ENCODE data around the gene IL1R2. TPM values are rescaled to one million over a fixed set of nuclear protein-coding genes. Genes with fewer than 3 reads are reported as not detected.

The IL1R2 gene
- total and polyA plus RNA-seq, 2 of the 8 experiments (the other 6 are each of a cell fraction or from before 2014, with no cell fraction given), result 0.06 TPM; not detected in 1

DNA sequence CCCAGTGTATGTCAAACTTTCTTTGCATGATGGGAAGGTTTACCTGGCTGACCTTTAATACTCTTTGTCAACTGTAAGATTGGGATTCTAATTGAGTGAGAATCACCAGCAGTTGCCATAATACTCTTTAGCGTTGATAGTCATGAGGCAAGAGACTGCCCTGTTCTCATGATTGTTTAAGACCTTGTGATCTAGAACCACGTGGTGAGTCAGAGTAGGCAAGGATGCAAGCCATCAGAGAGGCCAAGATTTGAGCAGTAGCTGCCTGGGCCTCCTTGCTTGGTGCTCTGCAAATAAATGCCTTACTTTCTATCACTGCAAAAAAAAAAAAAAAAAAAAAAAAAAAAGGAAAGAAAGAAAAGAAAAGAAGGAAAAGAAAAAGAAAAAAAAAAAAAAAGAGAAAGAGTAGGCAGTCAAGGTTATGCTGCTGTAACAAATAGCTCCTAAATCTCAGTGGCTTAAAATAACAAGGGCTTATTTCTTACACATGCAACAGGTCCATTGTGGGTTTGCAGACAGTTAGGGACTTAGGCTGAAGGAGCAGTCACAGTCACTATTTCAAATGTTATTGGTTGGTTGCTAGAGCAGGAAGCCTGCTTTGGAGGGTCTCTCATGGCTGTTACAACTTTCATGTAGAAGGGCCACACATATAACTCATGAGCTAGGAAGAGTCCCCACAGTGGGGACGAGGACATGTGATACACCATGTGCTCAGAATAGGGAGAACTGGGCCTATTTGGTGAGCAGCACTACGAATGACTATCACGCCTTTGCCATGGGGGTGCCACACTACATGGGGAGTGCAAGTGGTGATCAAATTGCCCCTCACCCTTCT, 21.7 kb downstream of the IL1R2 start:
- H2AFZ ChIP-seq (ENCODE audit: low read length), result no peak overlapping the region
- ChIA-PET CTCF (ENCODE audit: partially characterized antibody) (interaction anchor here (0.7 to 2.2 kb wide), 5 partner anchors 7 to 153 kb away, joined by 3 to 8 read pairs (median 4); no protein-coding TSS in a partner anchor), POLR2A (ENCODE audit: partially characterized antibody) (no interaction called here)
- no peak overlapping the region for H4K8ac ChIP-seq (ENCODE audit: extremely low read depth, insufficient read depth, low read length)
- H3K4me3 ChIP-seq (ENCODE audit: extremely low read depth in 1 of 4, insufficient read depth in 2 of 4, low read depth in 3 of 4, low read length in 4 of 4), result no peak overlapping the region
- H2BK15ac ChIP-seq (ENCODE audit: low read length), result no peak overlapping the region
- no peak overlapping the region for H2BK12ac ChIP-seq (ENCODE audit: low read depth, low read length)
- no peaks in the 10 kb centered on the region; a peak in 1 of 7 replicates for H3K27me3 ChIP-seq (replicated peaks in 1 of 4; ENCODE audit: control insufficient read depth in 3 of 4, extremely low read depth in 1 of 4, insufficient read depth in 3 of 4, low read length in 3 of 4)
- FAIRE-seq (no peak), DNase-seq (ENCODE audit: low read depth in 1 of 2, low spot score in 2 of 2) (no peak)
- no peaks in the 10 kb centered on the region for H3K9me3 ChIP-seq (ENCODE audit: insufficient read depth in 2 of 2, low read depth in 1 of 2, low read length in 1 of 2)
- no peak overlapping the region for H3K14ac ChIP-seq (ENCODE audit: insufficient read length)
- H3K79me1 ChIP-seq (ENCODE audit: low read depth, low read length), result no peaks in the 10 kb centered on the region
- 92% methylated on average over 5 of the region's 5 CpGs; no CpG with 5 or more reads in 1 of the 2 experiments for WGBS, 2 experiments (ENCODE audit: extremely low coverage in 1 of 2, insufficient coverage in 1 of 2, insufficient read length in 1 of 2, insufficient replicate concordance in 2 of 2, low coverage in 1 of 2, low lambda C conversion rate in 2 of 2, missing lambda C conversion rate in 1 of 2)
- H2BK5ac ChIP-seq (ENCODE audit: low read depth, low read length), result no peak overlapping the region
- H3K36me3 ChIP-seq (ENCODE audit: control insufficient read depth in 2 of 4, insufficient read depth in 4 of 4, low read length in 3 of 4), result no peaks in the 10 kb centered on the region
- no peak overlapping the region for H3K4ac ChIP-seq (replicated peaks; ENCODE audit: insufficient read length, low read depth, low read length)
- no peak overlapping the region for H2BK20ac ChIP-seq (ENCODE audit: low read length)
- H3K79me2 ChIP-seq (ENCODE audit: control insufficient read depth in 1 of 2, insufficient read depth in 2 of 2, low read length in 2 of 2), result no peaks in the 10 kb centered on the region
- H3K56ac ChIP-seq (replicated peaks; ENCODE audit: insufficient read length, low read depth, low read length), result no peak overlapping the region
- TF ChIP-seq SIX5 (IDR thresholded peaks at IDR 0.05; ENCODE audit: low read depth, low read length), result no peak
- no peak for TF ChIP-seq HDAC6 (IDR thresholded peaks at IDR 0.05; ENCODE audit: low read depth, low read length)
- TF ChIP-seq CEBPB (IDR thresholded peaks at IDR 0.05; ENCODE audit: low read depth, low read length), result no peak
- no peak for TF ChIP-seq SIN3A (conservative IDR thresholded peaks at IDR 0.05 in 1 of 2, IDR thresholded peaks at IDR 0.05 in 1 of 2; ENCODE audit: low read depth in 1 of 2, low read length in 2 of 2)
- H3K9ac ChIP-seq (replicated peaks in 1 of 4; ENCODE audit: extremely low read depth in 1 of 4, low read depth in 3 of 4, low read length in 3 of 4), result no peak overlapping the region
- H2AK5ac ChIP-seq (ENCODE audit: low read depth, low read length), result no peak overlapping the region
- no peak overlapping the region for H2BK120ac ChIP-seq (replicated peaks; ENCODE audit: low read depth, low read length)
- H4K20me1 ChIP-seq (replicated peaks in 1 of 2; ENCODE audit: control insufficient read depth in 1 of 2, insufficient read depth in 2 of 2, low read length in 2 of 2), result no peaks in the 10 kb centered on the region
- H4K91ac ChIP-seq (replicated peaks; ENCODE audit: insufficient read length, low read length), result no peak overlapping the region
- no peaks in the 10 kb centered on the region for H3K4me1 ChIP-seq (replicated peaks in 1 of 4; ENCODE audit: control insufficient read depth in 3 of 4, insufficient read depth in 4 of 4, low read length in 3 of 4)
- no peak overlapping the region for H3K23ac ChIP-seq (ENCODE audit: insufficient read length)
- no peak overlapping the region for H3K18ac ChIP-seq (ENCODE audit: extremely low read depth, low read length)
- H3K23me2 ChIP-seq (ENCODE audit: low read depth, low read length), result no peaks in the 10 kb centered on the region
- no peak overlapping the region for H4K5ac ChIP-seq (ENCODE audit: insufficient read length, low read depth, low read length)
- no peak overlapping the region for H3K27ac ChIP-seq (ENCODE audit: low read depth, low read length)
- no peak overlapping the region for H3K4me2 ChIP-seq (ENCODE audit: insufficient read depth in 1 of 2, low read depth in 2 of 2, low read length in 2 of 2)
